Right atrium auricular region (tissue), 2 donors: ENCODE data around the gene GATA3. TPM values are rescaled to one million over a fixed set of nuclear protein-coding genes. Genes with fewer than 3 reads are reported as not detected.

ENCODE experiments used
- DNase-seq: peaks from one replicate; pipeline ENCODE4 v3.0.0-alpha.2; 2019; ENCODE audit warnings: low spot score
- H3K27ac ChIP-seq, 2 donors: fragments of 200-600 bp; sonication (generic); 1 replicate in 1 of 2; 2 replicates in 1 of 2; pipeline ENCODE4 v1.5.1; 2016 to 2019
- H3K27me3 ChIP-seq, 2 donors: fragments of 200-600 bp; sonication (generic); one replicate each; pipeline versions ENCODE4 v1.5.1 to v1.6.0; 2017 to 2019
- H3K36me3 ChIP-seq: fragments of 200-600 bp; sonication (generic); one replicate; pipeline ENCODE4 v1.5.1; 2016
- H3K4me1 ChIP-seq, 2 donors: fragments of 200-600 bp; sonication (generic); one replicate each; pipeline versions ENCODE4 v1.5.1 to v1.6.0; 2017 to 2019
- H3K4me3 ChIP-seq, 2 donors: fragments of 200-600 bp; sonication (generic); 1 replicate in 1 of 2; 2 replicates in 1 of 2; pipeline ENCODE4 v1.5.1; 2017 to 2019; ENCODE audit warnings: mild to moderate bottlenecking in 1 of 2, moderate library complexity in 1 of 2
- H3K9me3 ChIP-seq, 2 donors: fragments of 200-600 bp; sonication (generic); one replicate each; pipeline ENCODE4 v1.5.1; 2019
- total RNA-seq, 2 donors: library from RNA; depleted of rRNA; stranded (reverse); fragments of >200 nt; gene quantifications; one replicate each; pipeline ENCODE4 v1.1.0, GENCODE V29; 2016
- TF ChIP-seq, protein P1 (sequence below), 2 donors: fragments of 200-600 bp; sonication (generic); IDR thresholded peaks; one replicate each; pipeline ENCODE4 v1.5.1; 2019; ENCODE audit warnings: antibody characterized with exemption in 2 of 2

Gene GATA3
- total RNA-seq, 2 donors from 2014 or later, result 0.52 to 1.4 TPM

GRCh38 chr10:8105932-8106331, 51.4 kb downstream of the GATA3 start:
- TF ChIP-seq, protein P1, sequence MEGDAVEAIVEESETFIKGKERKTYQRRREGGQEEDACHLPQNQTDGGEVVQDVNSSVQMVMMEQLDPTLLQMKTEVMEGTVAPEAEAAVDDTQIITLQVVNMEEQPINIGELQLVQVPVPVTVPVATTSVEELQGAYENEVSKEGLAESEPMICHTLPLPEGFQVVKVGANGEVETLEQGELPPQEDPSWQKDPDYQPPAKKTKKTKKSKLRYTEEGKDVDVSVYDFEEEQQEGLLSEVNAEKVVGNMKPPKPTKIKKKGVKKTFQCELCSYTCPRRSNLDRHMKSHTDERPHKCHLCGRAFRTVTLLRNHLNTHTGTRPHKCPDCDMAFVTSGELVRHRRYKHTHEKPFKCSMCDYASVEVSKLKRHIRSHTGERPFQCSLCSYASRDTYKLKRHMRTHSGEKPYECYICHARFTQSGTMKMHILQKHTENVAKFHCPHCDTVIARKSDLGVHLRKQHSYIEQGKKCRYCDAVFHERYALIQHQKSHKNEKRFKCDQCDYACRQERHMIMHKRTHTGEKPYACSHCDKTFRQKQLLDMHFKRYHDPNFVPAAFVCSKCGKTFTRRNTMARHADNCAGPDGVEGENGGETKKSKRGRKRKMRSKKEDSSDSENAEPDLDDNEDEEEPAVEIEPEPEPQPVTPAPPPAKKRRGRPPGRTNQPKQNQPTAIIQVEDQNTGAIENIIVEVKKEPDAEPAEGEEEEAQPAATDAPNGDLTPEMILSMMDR (IDR thresholded peaks at IDR 0.05), result no peak
- H3K27me3 ChIP-seq, result no peaks in the 10 kb centered on the region
- H3K27ac ChIP-seq, result no peak overlapping the region
- H3K36me3 ChIP-seq, result no peaks in the 10 kb centered on the region
- H3K4me1 ChIP-seq, result no peaks in the 10 kb centered on the region
- no peak overlapping the region for H3K4me3 ChIP-seq
- peaks cover 0 to 6% of the 10 kb centered on the region in 2 donors for H3K9me3 ChIP-seq
- no peak for DNase-seq

- TF ChIP-seq, protein P1 (IDR thresholded peaks at IDR 0.05), result no peak
- no peak overlapping the region for H3K27ac ChIP-seq
- no peak for DNase-seq
Observed at GRCh38 chr10:8112230-8112905, 57.9 kb downstream of the GATA3 start.

GRCh38 chr10:8112942-8113442, 58.5 kb downstream of the GATA3 start:
- Histone ChIP-seq H3K36me3 (no peaks in the 10 kb centered on the region), H3K27me3 (no peaks in the 10 kb centered on the region), H3K4me3 (no peak overlapping the region), H3K4me1 (no peaks in the 10 kb centered on the region), H3K27ac (no peak overlapping the region), H3K9me3 (no peaks in the 10 kb centered on the region)
- TF ChIP-seq, protein P1 (IDR thresholded peaks at IDR 0.05), result no peak
- DNase-seq, result no peak

More at GRCh38 chr10:8112230-8112905, 57.9 kb downstream of the GATA3 start:
- Histone ChIP-seq H3K4me1 (no peaks in the 10 kb centered on the region), H3K9me3 (no peaks in the 10 kb centered on the region), H3K4me3 (no peak overlapping the region), H3K36me3 (no peaks in the 10 kb centered on the region), H3K27me3 (no peaks in the 10 kb centered on the region)

DNA sequence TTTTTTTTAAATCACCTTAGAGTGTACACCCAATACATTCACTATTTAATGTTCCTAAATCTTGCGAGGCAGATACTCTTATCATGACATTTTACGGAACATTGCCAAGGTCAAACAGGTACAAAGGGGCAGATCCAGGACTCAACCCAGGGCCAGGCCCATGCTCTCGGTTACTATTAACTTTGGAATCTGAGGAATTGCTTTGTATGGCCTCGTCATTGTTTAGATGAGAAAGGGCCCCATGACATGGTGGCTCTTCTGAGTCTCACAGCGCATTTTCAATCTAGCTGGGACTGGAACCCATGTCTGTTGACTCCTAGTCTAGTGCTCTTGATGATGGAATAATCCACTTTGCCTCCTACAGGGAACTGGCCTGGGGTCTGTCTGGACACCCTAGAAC, 59.1 kb downstream of the GATA3 start:
- H3K4me1 ChIP-seq, result no peaks in the 10 kb centered on the region
- H3K27me3 ChIP-seq, result no peaks in the 10 kb centered on the region
- no peak overlapping the region for H3K27ac ChIP-seq
- no peaks in the 10 kb centered on the region for H3K36me3 ChIP-seq
- DNase-seq, result no peak
- no peak overlapping the region for H3K4me3 ChIP-seq
- H3K9me3 ChIP-seq, result no peaks in the 10 kb centered on the region
- TF ChIP-seq, protein P1 (IDR thresholded peaks at IDR 0.05), result no peak

DNA sequence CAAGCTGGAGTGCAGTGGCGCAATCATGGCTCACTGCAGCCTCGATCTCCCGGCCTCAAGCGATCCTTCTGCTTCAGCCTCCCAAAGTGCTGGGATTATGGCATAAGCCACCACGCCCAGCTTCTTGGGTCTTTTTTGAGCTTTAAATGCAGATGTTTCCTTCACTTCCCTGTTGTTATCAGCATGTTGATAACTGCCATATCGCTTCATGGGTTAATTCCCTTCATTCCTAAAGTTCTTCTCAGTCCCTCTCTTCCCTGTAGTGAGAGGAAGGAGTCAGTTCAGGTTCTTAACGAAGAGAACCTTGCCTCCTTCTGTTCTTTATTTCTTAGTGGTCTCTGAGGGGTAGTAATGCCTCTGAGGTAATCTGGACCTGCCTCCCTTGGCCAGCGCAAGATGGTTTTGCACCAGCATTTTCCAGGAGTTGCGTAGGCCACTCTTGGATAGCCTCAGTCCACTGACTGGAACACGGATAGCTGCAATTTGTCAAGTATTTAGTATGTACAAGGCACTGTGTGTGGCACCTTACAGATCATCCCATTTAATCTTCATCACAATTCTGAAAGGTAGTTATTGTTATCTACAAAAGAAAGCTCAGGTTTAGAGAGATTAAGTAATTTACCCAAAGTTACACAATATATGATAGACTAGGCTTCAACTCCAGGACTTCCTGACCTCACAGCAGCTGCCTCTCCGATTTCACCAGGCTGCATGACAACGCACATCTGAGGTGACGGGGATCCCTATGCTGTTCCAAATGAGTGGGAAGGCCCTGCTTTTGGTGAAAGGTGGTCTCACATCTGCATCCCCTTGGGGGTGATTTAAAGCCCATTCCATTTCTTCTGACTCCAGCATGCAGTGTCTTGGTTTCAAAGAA, 60.5 kb downstream of the GATA3 start:
- Histone ChIP-seq H3K9me3 (no peaks in the 10 kb centered on the region), H3K4me3 (no peak overlapping the region), H3K27me3 (no peaks in the 10 kb centered on the region), H3K4me1 (no peaks in the 10 kb centered on the region), H3K36me3 (no peaks in the 10 kb centered on the region), H3K27ac (no peak overlapping the region)
- TF ChIP-seq, protein P1 (IDR thresholded peaks at IDR 0.05), result no peak
- no peak for DNase-seq
